Fibroblast of gingiva (primary cell): ENCODE results near the gene SRGAP2C.
"Not testable (repeated sequence)": the region's sequence is repeated elsewhere in the genome, so short reads cannot be mapped to it uniquely, and the experiment has no call there.

Experiments used
- DNase-seq: peaks from one replicate; pipeline ENCODE4 v3.0.0-alpha.2; 2011; ENCODE audit warnings: low read depth

Gene SRGAP2C

GRCh38 chr1:121421490-121421889 lies 236.7 kb downstream of the SRGAP2C start:
- not testable (repeated sequence) for DNase-seq

- not testable (repeated sequence) for DNase-seq
Measured at GRCh38 chr1:121423956-121424355, 239.2 kb downstream of the SRGAP2C start.

- not testable (repeated sequence) for DNase-seq
Measured at GRCh38 chr1:121433517-121433916, 248.7 kb downstream of the SRGAP2C start.

- DNase-seq = peak; percentile 83
Measured at GRCh38 chr1:121438862-121439261, 254.1 kb downstream of the SRGAP2C start.

GRCh38 chr1:121440993-121441392 lies 256.2 kb downstream of the SRGAP2C start:
- DNase-seq = no peak
